HCT116 (cell line): ENCODE measurements around the gene COL16A1. TPM values are rescaled to one million over a fixed set of nuclear protein-coding genes. Genes with fewer than 3 reads are reported as not detected.

Experiments used
- ATAC-seq: fragments of 200-7000 bp; cut with Tn5 transposase; 2 replicates; pipeline ENCODE4 v1.9.1; 2020; ENCODE audit warnings: mild to moderate bottlenecking, moderate library complexity
- BruUV-seq: library from RNA; stranded (reverse); fragments of 400-500 nt; replicated peaks from 2 replicates; lab custom pipeline; 2021; lab: Mats Ljungman, UMichigan
- CTCF ChIA-PET: fragments of 300-600 bp; sonication (Branson Sonifier 250); formaldehyde crosslinking; loops from one replicate; lab custom pipeline; 2021; ENCODE audit warnings: antibody characterized with exemption; lab: Charles Lee
- POLR2A ChIA-PET: fragments of 300-600, 350-600 bp; sonication (Branson Sonifier 250); formaldehyde crosslinking; loops from one replicate; lab custom pipeline; 2021; ENCODE audit warnings: antibody characterized with exemption; lab: Charles Lee
- RAD21 ChIA-PET, 2 experiments: fragments of 300-600 bp; sonication (Branson Sonifier 250); formaldehyde crosslinking; loops; one replicate each; lab custom pipeline; 2023; ENCODE audit warnings: low total read pairs in 2 of 2; ENCODE audit not compliant: uncharacterized antibody in 2 of 2, unreplicated experiment in 2 of 2, low non-redundant PET in 1 of 2; lab: Charles Lee
- DNase-seq: peaks from one replicate; pipeline ENCODE4 v3.0.0-alpha.2; 2010; ENCODE audit warnings: low read depth, low spot score
- H2AFZ ChIP-seq: fragments of 200-600 bp; shearing (Covaris generic), sonication (generic); 2 replicates; pipeline ENCODE4 v1.6.1; 2017; ENCODE audit warnings: low read depth, mixed run types, mixed read lengths, antibody characterized with exemption, low read length; ENCODE audit not compliant: poor library complexity, severe bottlenecking
- H3K27ac ChIP-seq: 2 replicates; pipeline ENCODE4 v1.5.1; 2012; ENCODE audit warnings: low read depth, low read length
- H3K27me3 ChIP-seq: fragments of 200-600 bp; sonication (generic); 2 replicates; pipeline ENCODE4 v1.6.1; 2016; ENCODE audit warnings: mixed run types, low read length, mixed read lengths; ENCODE audit not compliant: insufficient read depth
- H3K36me3 ChIP-seq, 2 experiments: fragments of 200-500 bp in 1 of 2; fragments of 200-600 bp in 1 of 2; sonication (Bioruptor generic) in 1 of 2; sonication (generic) in 1 of 2; 2 replicates each; pipeline versions ENCODE4 v1.5.1 to v1.6.1; 2014 to 2016; ENCODE audit warnings: low read length in 2 of 2, inconsistent platforms in 1 of 2, mixed read lengths in 1 of 2, mixed run types in 1 of 2; ENCODE audit not compliant: insufficient read depth in 2 of 2, control insufficient read depth in 1 of 2
- H3K4me1 ChIP-seq, 2 experiments: fragments of 200-600 bp in 1 of 2; sonication (generic) in 1 of 2; 2 replicates each; pipeline versions ENCODE4 v1.5.1 to v1.6.1; 2012 to 2017; ENCODE audit warnings: low read length in 2 of 2, inconsistent platforms in 1 of 2, mild to moderate bottlenecking in 1 of 2, mixed read lengths in 1 of 2, mixed run types in 1 of 2, moderate library complexity in 1 of 2; ENCODE audit not compliant: insufficient read depth in 2 of 2, control insufficient read depth in 1 of 2
- H3K4me2 ChIP-seq: fragments of 200-600 bp; sonication (generic); 2 replicates; pipeline ENCODE4 v1.6.1; 2017; ENCODE audit warnings: mixed run types, low read length, mixed read lengths
- H3K4me3 ChIP-seq, 2 experiments: fragments of 200-600 bp in 1 of 2; sonication (generic) in 1 of 2; replicated peaks in 1 of 2; 2 replicates each; pipeline ENCODE4 v1.5.1; 2011 to 2016; ENCODE audit warnings: low read length in 2 of 2, control low read depth in 1 of 2, low read depth in 1 of 2, mild to moderate bottlenecking in 1 of 2, mixed read lengths in 1 of 2, mixed run types in 1 of 2
- H3K79me2 ChIP-seq: fragments of 200-600 bp; sonication (generic); 2 replicates; pipeline ENCODE4 v1.6.1; 2017; ENCODE audit warnings: mild to moderate bottlenecking, mixed run types, low read length, moderate library complexity, mixed read lengths; ENCODE audit not compliant: insufficient read depth
- H3K9ac ChIP-seq: fragments of 200-600 bp; sonication (generic); 2 replicates; pipeline ENCODE4 v1.6.1; 2016; ENCODE audit warnings: low read length, mixed read lengths
- H3K9me2 ChIP-seq: fragments of 200-600 bp; sonication (generic), shearing (Covaris generic); 2 replicates; pipeline ENCODE4 v1.6.1; 2017; ENCODE audit warnings: mixed run types, mild to moderate bottlenecking, moderate library complexity; ENCODE audit not compliant: insufficient read depth
- H3K9me3 ChIP-seq, 2 experiments: fragments of 200-500 bp in 1 of 2; fragments of 200-600 bp in 1 of 2; sonication (Bioruptor generic) in 1 of 2; sonication (generic) in 1 of 2; 2 replicates each; pipeline ENCODE4 v1.6.1; 2014 to 2017; ENCODE audit warnings: low read length in 2 of 2, mixed read lengths in 2 of 2, inconsistent platforms in 1 of 2, low read depth in 1 of 2, mild to moderate bottlenecking in 1 of 2, mixed run types in 1 of 2, moderate library complexity in 1 of 2; ENCODE audit not compliant: control insufficient read depth in 1 of 2, insufficient read depth in 1 of 2
- H4K20me1 ChIP-seq: fragments of 200-600 bp; sonication (generic), shearing (Covaris generic); 2 replicates; pipeline ENCODE4 v1.6.1; 2017; ENCODE audit warnings: mixed run types, mild to moderate bottlenecking, moderate library complexity; ENCODE audit not compliant: insufficient read depth
- CBX3 ChIP-seq: IDR thresholded peaks from 2 replicates; pipeline ENCODE4 v1.6.1; 2012; ENCODE audit warnings: low read depth
- CEBPB ChIP-seq: IDR thresholded peaks from 2 replicates; pipeline ENCODE4 v1.6.1; 2012; ENCODE audit warnings: low read depth
- EGR1 ChIP-seq: IDR thresholded peaks from 2 replicates; pipeline ENCODE4 v1.6.1; 2012; ENCODE audit warnings: low read depth
- EZH2 ChIP-seq: fragments of 200-600 bp; sonication (generic); IDR thresholded peaks from 2 replicates; pipeline ENCODE4 v1.6.1; 2017; ENCODE audit warnings: antibody characterized with exemption, mixed run types
- EZH2phosphoT487 ChIP-seq: fragments of 200-600 bp; IDR thresholded peaks from 2 replicates; pipeline ENCODE4 v1.6.1; 2018; ENCODE audit warnings: antibody characterized with exemption, borderline replicate concordance
- FOSL1 ChIP-seq: IDR thresholded peaks from 2 replicates; pipeline ENCODE4 v1.6.1; 2012; ENCODE audit warnings: low read depth
- JUND ChIP-seq: IDR thresholded peaks from 2 replicates; pipeline ENCODE4 v1.6.1; 2012
- MAX ChIP-seq: IDR thresholded peaks from 2 replicates; pipeline ENCODE4 v1.6.1; 2012
- POLR2A ChIP-seq: IDR thresholded peaks from 2 replicates; pipeline ENCODE4 v1.7.0; 2011; ENCODE audit warnings: borderline replicate concordance; ENCODE audit not compliant: insufficient read depth, insufficient read length; ENCODE audit errors: extremely low read depth
- POLR2AphosphoS5 ChIP-seq: IDR thresholded peaks from 2 replicates; pipeline ENCODE4 v1.6.1; 2011; ENCODE audit warnings: mild to moderate bottlenecking, low read depth, low read length, moderate library complexity
- RAD21 ChIP-seq: IDR thresholded peaks from 2 replicates; pipeline ENCODE4 v1.6.1; 2012; ENCODE audit warnings: low read depth, mild to moderate bottlenecking
- SIN3A ChIP-seq: IDR thresholded peaks from 2 replicates; pipeline ENCODE4 v1.6.1; 2012; ENCODE audit warnings: low read depth
- SRF ChIP-seq: IDR thresholded peaks from 2 replicates; pipeline ENCODE4 v1.6.1; 2012; ENCODE audit warnings: low read depth
- TCF7L2 ChIP-seq: IDR thresholded peaks from 2 replicates; pipeline ENCODE4 v1.7.0; 2011; ENCODE audit warnings: borderline replicate concordance, inconsistent platforms; ENCODE audit not compliant: insufficient read depth, insufficient read length; ENCODE audit errors: extremely low read depth
- YY1 ChIP-seq: IDR thresholded peaks from 2 replicates; pipeline ENCODE4 v1.6.1; 2011; ENCODE audit warnings: low read length, low read depth, moderate library complexity, mild to moderate bottlenecking; ENCODE audit not compliant: insufficient replicate concordance; ENCODE audit errors: extremely low read depth
- ZBTB33 ChIP-seq: IDR thresholded peaks from 2 replicates; pipeline ENCODE4 v1.6.1; 2011; ENCODE audit warnings: mild to moderate bottlenecking, low read length, moderate library complexity; ENCODE audit not compliant: insufficient replicate concordance; ENCODE audit errors: extremely low read depth
- ZFX ChIP-seq: fragments of 450-650 bp; IDR thresholded peaks from 2 replicates; pipeline ENCODE4 v1.6.1; 2017
- intact Hi-C: fragments of 100-400 bp; cut with micrococcal nuclease; formaldehyde crosslinking; loops from 2 replicates; pipeline ENCODE4 v1.10.0; 2022
- total RNA-seq: library from RNA; stranded (reverse); gene quantifications from one replicate; pipeline ENCODE4 v1.2.1, GENCODE V29; 2021; ENCODE audit not compliant: unreplicated experiment
- TF ChIP-seq, protein P1 (sequence below): IDR thresholded peaks from 2 replicates; pipeline ENCODE4 v1.6.1; 2012; ENCODE audit warnings: low read depth
- TF ChIP-seq, protein P2 (sequence below), 3 experiments: fragments of 200-600 bp in 1 of 3; sonication (generic) in 1 of 3; IDR thresholded peaks in 2 of 3; conservative IDR thresholded peaks in 1 of 3; 2 replicates each; pipeline ENCODE4 v1.5.1; 2012 to 2017; ENCODE audit warnings: low read depth in 2 of 3, low read length in 2 of 3, antibody characterized with exemption in 1 of 3, borderline replicate concordance in 1 of 3, control low read depth in 1 of 3, mild to moderate bottlenecking in 1 of 3, mixed read lengths in 1 of 3, mixed run types in 1 of 3, moderate library complexity in 1 of 3; ENCODE audit not compliant: insufficient read depth in 1 of 3
- TF ChIP-seq, protein P3 (sequence below): IDR thresholded peaks from 2 replicates; pipeline ENCODE4 v1.6.1; 2012

The COL16A1 gene
- total RNA-seq, 1 experiment from 2014 or later: 2.2 TPM

GRCh38 chr1:31627301-31627929 is 76.4 kb downstream of the COL16A1 start:
- H3K4me3 ChIP-seq: no peak overlapping the region
- DNase-seq (no peak), ATAC-seq (no peak)
- POLR2A ChIA-PET: no interaction called here
- no TSS peak for BruUV-seq
- H3K9me3 ChIP-seq: no peaks in the 10 kb centered on the region
- no peaks in the 10 kb centered on the region for H3K79me2 ChIP-seq
- H3K4me1 ChIP-seq: no peaks in the 10 kb centered on the region; a peak in 1 of 4 replicates
- H3K27me3 ChIP-seq: no peaks in the 10 kb centered on the region
- intact Hi-C loops: no loop called here
- H3K4me2 ChIP-seq: no peak overlapping the region
- no peak overlapping the region for H2AFZ ChIP-seq
- H3K36me3 ChIP-seq: peaks cover 9 to 28% of the 10 kb centered on the region in 2 experiments; a peak in 3 of 4 replicates
- TF ChIP-seq, protein P1, sequence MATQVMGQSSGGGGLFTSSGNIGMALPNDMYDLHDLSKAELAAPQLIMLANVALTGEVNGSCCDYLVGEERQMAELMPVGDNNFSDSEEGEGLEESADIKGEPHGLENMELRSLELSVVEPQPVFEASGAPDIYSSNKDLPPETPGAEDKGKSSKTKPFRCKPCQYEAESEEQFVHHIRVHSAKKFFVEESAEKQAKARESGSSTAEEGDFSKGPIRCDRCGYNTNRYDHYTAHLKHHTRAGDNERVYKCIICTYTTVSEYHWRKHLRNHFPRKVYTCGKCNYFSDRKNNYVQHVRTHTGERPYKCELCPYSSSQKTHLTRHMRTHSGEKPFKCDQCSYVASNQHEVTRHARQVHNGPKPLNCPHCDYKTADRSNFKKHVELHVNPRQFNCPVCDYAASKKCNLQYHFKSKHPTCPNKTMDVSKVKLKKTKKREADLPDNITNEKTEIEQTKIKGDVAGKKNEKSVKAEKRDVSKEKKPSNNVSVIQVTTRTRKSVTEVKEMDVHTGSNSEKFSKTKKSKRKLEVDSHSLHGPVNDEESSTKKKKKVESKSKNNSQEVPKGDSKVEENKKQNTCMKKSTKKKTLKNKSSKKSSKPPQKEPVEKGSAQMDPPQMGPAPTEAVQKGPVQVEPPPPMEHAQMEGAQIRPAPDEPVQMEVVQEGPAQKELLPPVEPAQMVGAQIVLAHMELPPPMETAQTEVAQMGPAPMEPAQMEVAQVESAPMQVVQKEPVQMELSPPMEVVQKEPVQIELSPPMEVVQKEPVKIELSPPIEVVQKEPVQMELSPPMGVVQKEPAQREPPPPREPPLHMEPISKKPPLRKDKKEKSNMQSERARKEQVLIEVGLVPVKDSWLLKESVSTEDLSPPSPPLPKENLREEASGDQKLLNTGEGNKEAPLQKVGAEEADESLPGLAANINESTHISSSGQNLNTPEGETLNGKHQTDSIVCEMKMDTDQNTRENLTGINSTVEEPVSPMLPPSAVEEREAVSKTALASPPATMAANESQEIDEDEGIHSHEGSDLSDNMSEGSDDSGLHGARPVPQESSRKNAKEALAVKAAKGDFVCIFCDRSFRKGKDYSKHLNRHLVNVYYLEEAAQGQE: no peak
- TF ChIP-seq MAX: no peak
- TF ChIP-seq, protein P2, sequence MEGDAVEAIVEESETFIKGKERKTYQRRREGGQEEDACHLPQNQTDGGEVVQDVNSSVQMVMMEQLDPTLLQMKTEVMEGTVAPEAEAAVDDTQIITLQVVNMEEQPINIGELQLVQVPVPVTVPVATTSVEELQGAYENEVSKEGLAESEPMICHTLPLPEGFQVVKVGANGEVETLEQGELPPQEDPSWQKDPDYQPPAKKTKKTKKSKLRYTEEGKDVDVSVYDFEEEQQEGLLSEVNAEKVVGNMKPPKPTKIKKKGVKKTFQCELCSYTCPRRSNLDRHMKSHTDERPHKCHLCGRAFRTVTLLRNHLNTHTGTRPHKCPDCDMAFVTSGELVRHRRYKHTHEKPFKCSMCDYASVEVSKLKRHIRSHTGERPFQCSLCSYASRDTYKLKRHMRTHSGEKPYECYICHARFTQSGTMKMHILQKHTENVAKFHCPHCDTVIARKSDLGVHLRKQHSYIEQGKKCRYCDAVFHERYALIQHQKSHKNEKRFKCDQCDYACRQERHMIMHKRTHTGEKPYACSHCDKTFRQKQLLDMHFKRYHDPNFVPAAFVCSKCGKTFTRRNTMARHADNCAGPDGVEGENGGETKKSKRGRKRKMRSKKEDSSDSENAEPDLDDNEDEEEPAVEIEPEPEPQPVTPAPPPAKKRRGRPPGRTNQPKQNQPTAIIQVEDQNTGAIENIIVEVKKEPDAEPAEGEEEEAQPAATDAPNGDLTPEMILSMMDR (IDR thresholded peaks at IDR 0.05 in 2 of 3, conservative IDR thresholded peaks at IDR 0.05 in 1 of 3; ENCODE audit: borderline replicate concordance in 1 of 3, insufficient read depth in 1 of 3, low read depth in 2 of 3, low read length in 2 of 3): no peak
- TF ChIP-seq TCF7L2: no peak
- TF ChIP-seq EGR1: no peak
- no peak for TF ChIP-seq CEBPB
- no peak for TF ChIP-seq SIN3A
- TF ChIP-seq, protein P3, sequence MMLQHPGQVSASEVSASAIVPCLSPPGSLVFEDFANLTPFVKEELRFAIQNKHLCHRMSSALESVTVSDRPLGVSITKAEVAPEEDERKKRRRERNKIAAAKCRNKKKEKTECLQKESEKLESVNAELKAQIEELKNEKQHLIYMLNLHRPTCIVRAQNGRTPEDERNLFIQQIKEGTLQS: no peak
- TF ChIP-seq SRF: no peak
- TF ChIP-seq ZFX: no peak
- TF ChIP-seq CBX3: no peak
- TF ChIP-seq FOSL1: no peak
- no peak for TF ChIP-seq POLR2A
- no peak for TF ChIP-seq YY1
- TF ChIP-seq EZH2phosphoT487: no peak
- no peak for TF ChIP-seq RAD21
- no peak for TF ChIP-seq ZBTB33
- no peak for TF ChIP-seq JUND
- TF ChIP-seq POLR2AphosphoS5: no peak
- no peak for TF ChIP-seq EZH2
- H3K9ac ChIP-seq: no peak overlapping the region
- H4K20me1 ChIP-seq: no peaks in the 10 kb centered on the region
- no peak overlapping the region for H3K27ac ChIP-seq
- no peaks in the 10 kb centered on the region for H3K9me2 ChIP-seq
- CTCF ChIA-PET: no interaction called here
- RAD21 ChIA-PET: no interaction called here
